SK-N-MC (cell line): ENCODE results near the gene MYT1.

Experiments
- EZH2 ChIP-seq: fragments of 200-600 bp; sonication (generic); IDR thresholded peaks from one replicate; pipeline ENCODE4 v1.6.1; 2017; ENCODE audit warnings: antibody characterized with exemption
- FOXP2 ChIP-seq: optimal IDR thresholded peaks from 2 replicates; pipeline ENCODE3; 2011; ENCODE audit warnings: mild to moderate bottlenecking, moderate library complexity; ENCODE audit not compliant: insufficient read depth; ENCODE audit errors: extremely low read length, control extremely low read depth
- POLR2AphosphoS5 ChIP-seq: IDR thresholded peaks from 2 replicates; pipeline ENCODE4 v1.6.1; 2012; ENCODE audit warnings: mild to moderate bottlenecking, low read depth, low read length, borderline replicate concordance

DNA sequence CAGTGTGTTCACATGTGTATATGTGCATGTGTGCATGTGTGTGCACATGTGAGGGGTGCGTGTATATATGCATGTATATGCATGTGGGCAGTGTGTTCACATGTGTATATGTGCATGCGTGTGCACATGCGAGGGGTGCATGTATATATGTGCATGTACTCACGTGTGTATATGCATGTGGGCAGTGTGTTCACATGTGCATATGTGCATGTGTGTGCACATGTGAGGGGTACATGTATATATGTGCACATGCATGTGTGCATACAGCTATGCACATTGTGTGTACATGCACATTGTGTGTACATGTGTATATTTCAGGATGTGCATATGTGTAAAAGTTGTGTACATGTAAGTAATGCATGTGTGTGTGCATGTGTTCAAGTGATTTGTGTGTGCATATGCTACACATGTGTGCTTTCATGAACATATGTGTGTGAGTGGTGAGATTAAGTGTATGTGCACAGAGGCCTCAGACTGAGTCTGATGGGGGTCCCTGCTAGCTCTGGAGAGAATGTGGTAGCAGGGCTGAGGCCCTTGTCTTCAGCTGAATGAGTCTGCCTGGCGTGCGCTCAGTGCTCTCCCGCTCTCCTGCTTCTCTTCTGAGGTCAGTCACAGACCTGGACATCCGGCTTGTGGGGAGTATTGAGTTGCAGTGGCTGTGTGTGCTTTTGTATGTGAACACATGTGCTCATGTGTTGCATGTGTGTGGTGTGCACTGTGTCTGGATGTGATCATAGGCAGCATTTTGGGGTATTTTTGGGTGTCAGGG is 19.9 kb upstream of the MYT1 start:
- no peak for TF ChIP-seq POLR2AphosphoS5
- no peak for TF ChIP-seq EZH2
- no peak for TF ChIP-seq FOXP2
